Measurements from ENCODE around the gene FAM180A.

GRCh38 chr7:135777626-135778398 lies 29.2 kb upstream of the FAM180A start:
- TF ChIP-seq POLR2A (IDR thresholded peaks at IDR 0.05; ENCODE audit: extremely low read depth, insufficient read length) (no peak), CTCF (IDR thresholded peaks at IDR 0.05; ENCODE audit: low read depth, low read length) (no peak)
